Measurements from ENCODE around the gene SPATS2.

DNA sequence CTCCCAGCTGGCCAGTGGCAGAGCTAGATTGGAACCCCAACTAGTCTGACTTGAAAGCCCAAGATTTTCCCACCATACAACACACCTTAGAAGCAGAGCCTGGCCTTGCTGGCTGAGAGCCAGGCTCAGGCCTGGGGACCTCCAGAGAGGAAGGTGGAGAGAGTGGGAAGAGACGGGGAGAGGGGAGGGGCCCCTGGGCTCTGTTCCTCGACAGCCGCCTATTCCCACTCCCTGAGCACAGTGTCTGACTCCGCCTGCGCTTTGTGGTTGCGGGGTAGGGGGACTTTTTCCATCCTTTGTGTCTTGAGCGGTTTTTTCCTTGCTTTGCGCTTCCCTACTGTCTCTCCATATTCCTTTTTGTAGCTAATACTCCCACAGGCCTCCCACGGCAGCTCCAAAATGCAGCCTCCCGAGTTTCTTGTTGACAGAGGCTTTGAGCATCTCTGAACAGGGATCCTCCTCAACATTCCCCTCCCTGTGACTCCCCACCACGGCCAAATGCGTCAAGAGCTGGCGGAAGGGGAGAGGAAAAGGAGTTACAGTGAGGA, 167.5 kb downstream of the SPATS2 start:
- TF ChIP-seq EZH2 (IDR thresholded peaks at IDR 0.05; ENCODE audit: borderline replicate concordance, insufficient read depth, low read depth, low read length, poor library complexity, severe bottlenecking) (no peak), CTCF (IDR thresholded peaks at IDR 0.05) (no peak)
